ENCODE measurements around the gene FARP2.

Gene FARP2

GRCh38 chr2:241468476-241468781 lies 112.3 kb downstream of the FARP2 start (continued):
- TF ChIP-seq ZNF645 (tag by site-specific recombination; IDR thresholded peaks at IDR 0.05) = no peak
- TF ChIP-seq SP7 (tag by site-specific recombination; IDR thresholded peaks at IDR 0.05) = no peak
- TF ChIP-seq ZNF292 (tag by site-specific recombination; IDR thresholded peaks at IDR 0.05; ENCODE audit: borderline replicate concordance, low read depth) = no peak

GRCh38 chr2:241469746-241470145 lies 113.7 kb downstream of the FARP2 start:
- H3K9me3 ChIP-seq (ENCODE audit: control insufficient read depth, insufficient read depth, low read depth, low read length) = no peaks in the 10 kb centered on the region
- no peak overlapping the region for H3K27ac ChIP-seq (ENCODE audit: extremely low read depth, low read depth, low read length)
- no peak for TF ChIP-seq SP7 (tag by site-specific recombination; IDR thresholded peaks at IDR 0.05)
- no peak for TF ChIP-seq PRDM4 (tag by site-specific recombination; IDR thresholded peaks at IDR 0.05)
- no peak for TF ChIP-seq ZNF404 (tag by site-specific recombination; IDR thresholded peaks at IDR 0.05)
- TF ChIP-seq ZNF585B (tag by site-specific recombination; IDR thresholded peaks at IDR 0.05) = no peak
- no peak for TF ChIP-seq ZNF2 (tag by site-specific recombination; IDR thresholded peaks at IDR 0.05)
- no peak for TF ChIP-seq ZNF146 (tag by site-specific recombination; IDR thresholded peaks at IDR 0.05)
- TF ChIP-seq ZNF555 (tag by site-specific recombination; conservative IDR thresholded peaks at IDR 0.05) = no peak
- TF ChIP-seq ZNF112 (tag by site-specific recombination; IDR thresholded peaks at IDR 0.05) = no peak
- TF ChIP-seq ZFP3 (tag by site-specific recombination; IDR thresholded peaks at IDR 0.05; ENCODE audit: low read depth) = no peak
- no peak for TF ChIP-seq ZBTB21 (tag by site-specific recombination; IDR thresholded peaks at IDR 0.05)
- TF ChIP-seq SALL2 (tag by site-specific recombination; IDR thresholded peaks at IDR 0.05; ENCODE audit: borderline replicate concordance) = no peak
- no peak for TF ChIP-seq ZBTB26 (tag by site-specific recombination; optimal IDR thresholded peaks at IDR 0.05)
- TF ChIP-seq ZNF677 (tag by site-specific recombination; IDR thresholded peaks at IDR 0.05) = no peak
- no peak for TF ChIP-seq ZNF76 (tag by site-specific recombination; IDR thresholded peaks at IDR 0.05; ENCODE audit: borderline replicate concordance, low read depth)
- TF ChIP-seq PRDM2 (tag by site-specific recombination; IDR thresholded peaks at IDR 0.05; ENCODE audit: borderline replicate concordance) = no peak
- TF ChIP-seq ZNF16 (tag by site-specific recombination; IDR thresholded peaks at IDR 0.05; ENCODE audit: low read depth) = no peak
- TF ChIP-seq GLIS1 (tag by site-specific recombination; IDR thresholded peaks at IDR 0.05) = no peak
- TF ChIP-seq ZBTB48 (tag by site-specific recombination; IDR thresholded peaks at IDR 0.05) = no peak
- POLR2A ChIA-PET = no interaction called here
- peaks cover 0 to 14% of the 10 kb centered on the region in 2 experiments; a peak in 1 of 3 replicates for H3K36me3 ChIP-seq (ENCODE audit: control insufficient read depth in 2 of 2, insufficient read depth in 1 of 2, low read length in 2 of 2)
- CTCF ChIA-PET = no interaction called here
- H3K4me1 ChIP-seq (ENCODE audit: control insufficient read depth, insufficient read depth, low read length) = no peaks in the 10 kb centered on the region
- H3K4me3 ChIP-seq (ENCODE audit: low read depth, low read length) = no peak overlapping the region

Data from HEK293 (cell line).